Measurements from ENCODE around the gene M1AP. TPM values are rescaled to one million over a fixed set of nuclear protein-coding genes. Genes with fewer than 3 reads are reported as not detected.

M1AP gene
- total RNA-seq, 1 donor from 2014 or later: 0.20 TPM

- peak overlapping the region; percentile 59 for H2AFZ ChIP-seq (ENCODE audit: low read depth, low read length)
- H3K9ac ChIP-seq (ENCODE audit: low read length): no peak overlapping the region
Measured at GRCh38 chr2:74587664-74588277, 60.4 kb downstream of the M1AP start.

GRCh38 chr2:74585406-74586185 lies 62.5 kb downstream of the M1AP start:
- FAIRE-seq (no peak), DNase-seq (ENCODE audit: low read depth) (no peak)
- peaks cover 2% of the 10 kb centered on the region for H3K27me3 Mint-ChIP-seq (ENCODE audit: low read depth, unreplicated experiment)
- no peaks in the 10 kb centered on the region for H3K79me2 ChIP-seq (ENCODE audit: insufficient read depth, low read length)
- H3K4me3 Mint-ChIP-seq (ENCODE audit: unreplicated experiment): peak overlapping the region; percentile 17
- H3K9me3 Mint-ChIP-seq (ENCODE audit: unreplicated experiment): no peaks in the 10 kb centered on the region
- no peaks in the 10 kb centered on the region for H3K36me3 Mint-ChIP-seq (ENCODE audit: low read depth, unreplicated experiment)
- H2AFZ ChIP-seq (ENCODE audit: low read depth, low read length): no peak overlapping the region
- peaks cover 21% of the 10 kb centered on the region for H3K4me1 ChIP-seq (ENCODE audit: insufficient read depth, low read length)
- H3K4me3 ChIP-seq (ENCODE audit: insufficient read depth, low read depth, low read length): no peak overlapping the region
- peak overlapping the region; percentile 10 for H3K4me2 ChIP-seq (ENCODE audit: low read length)
- no peak overlapping the region for H3K9ac ChIP-seq (ENCODE audit: low read length)
- H3K27ac Mint-ChIP-seq (ENCODE audit: unreplicated experiment): no peak overlapping the region
- no peak overlapping the region for H3K27ac ChIP-seq (ENCODE audit: low read depth, low read length)
- peaks cover 14% of the 10 kb centered on the region for H3K27me3 ChIP-seq (ENCODE audit: insufficient read depth, low read length)
- H4K20me1 ChIP-seq (ENCODE audit: insufficient read depth, low read length): no peaks in the 10 kb centered on the region
- no peaks in the 10 kb centered on the region for H3K36me3 ChIP-seq (ENCODE audit: insufficient read depth, low read length)
- no peaks in the 10 kb centered on the region for H3K9me3 ChIP-seq (ENCODE audit: insufficient read depth, low read depth, low read length)
- TF ChIP-seq EZH2 (IDR thresholded peaks at IDR 0.05; ENCODE audit: insufficient read depth, low read length): no peak
- TF ChIP-seq CTCF (IDR thresholded peaks at IDR 0.05; ENCODE audit: insufficient read depth, low read depth, low read length): no peak
- peaks cover 19% of the 10 kb centered on the region for H3K4me1 Mint-ChIP-seq (ENCODE audit: low read depth, unreplicated experiment)

More at GRCh38 chr2:74587664-74588277, 60.4 kb downstream of the M1AP start:
- Histone ChIP-seq H3K36me3 (ENCODE audit: insufficient read depth, low read length) (no peaks in the 10 kb centered on the region), H4K20me1 (ENCODE audit: insufficient read depth, low read length) (no peaks in the 10 kb centered on the region), H3K4me3 (ENCODE audit: insufficient read depth, low read depth, low read length) (no peak overlapping the region), H3K79me2 (ENCODE audit: insufficient read depth, low read length) (no peaks in the 10 kb centered on the region), H3K4me2 (ENCODE audit: low read length) (no peak overlapping the region), H3K9me3 (ENCODE audit: insufficient read depth, low read depth, low read length) (no peaks in the 10 kb centered on the region), H3K27me3 (ENCODE audit: insufficient read depth, low read length) (peaks cover 21% of the 10 kb centered on the region), H3K27ac (ENCODE audit: low read depth, low read length) (no peak overlapping the region), H3K4me1 (ENCODE audit: insufficient read depth, low read length) (peaks cover 21% of the 10 kb centered on the region)
- no peak overlapping the region for H3K27ac Mint-ChIP-seq (ENCODE audit: unreplicated experiment)
- DNase-seq (ENCODE audit: low read depth) (peak; percentile 43), FAIRE-seq (peak; percentile 43)
- no peaks in the 10 kb centered on the region for H3K9me3 Mint-ChIP-seq (ENCODE audit: unreplicated experiment)
- H3K36me3 Mint-ChIP-seq (ENCODE audit: low read depth, unreplicated experiment): no peaks in the 10 kb centered on the region
- H3K27me3 Mint-ChIP-seq (ENCODE audit: low read depth, unreplicated experiment): peaks cover 4% of the 10 kb centered on the region
- TF ChIP-seq CTCF (IDR thresholded peaks at IDR 0.05; ENCODE audit: insufficient read depth, low read depth, low read length): peak; percentile 63
- TF ChIP-seq EZH2 (IDR thresholded peaks at IDR 0.05; ENCODE audit: insufficient read depth, low read length): no peak
- H3K4me1 Mint-ChIP-seq (ENCODE audit: low read depth, unreplicated experiment): peaks cover 19% of the 10 kb centered on the region
- no peak overlapping the region for H3K4me3 Mint-ChIP-seq (ENCODE audit: unreplicated experiment)

Measured in astrocyte (in vitro differentiated cells and primary cell).